RPMI7951 (cell line): ENCODE results near the gene PSMD12. TPM values are rescaled to one million over a fixed set of nuclear protein-coding genes. Genes with fewer than 3 reads are reported as not detected.
"Not testable (repeated sequence)": the region's sequence is repeated elsewhere in the genome, so short reads cannot be mapped to it uniquely, and the experiment has no call there.

Experiments
- DNase-seq: peaks from one replicate; pipeline ENCODE4 v3.0.0-alpha.2; 2012; ENCODE audit warnings: low read depth
- total RNA-seq: library from RNA; depleted of rRNA; stranded (reverse); fragments of >200 nt; shearing (Covaris generic); gene quantifications from 2 replicates; pipeline ENCODE4 v1.2.3, GENCODE V29; 2014

PSMD12 gene
- total RNA-seq, 1 experiment from 2014 or later = 24.8 TPM

DNA sequence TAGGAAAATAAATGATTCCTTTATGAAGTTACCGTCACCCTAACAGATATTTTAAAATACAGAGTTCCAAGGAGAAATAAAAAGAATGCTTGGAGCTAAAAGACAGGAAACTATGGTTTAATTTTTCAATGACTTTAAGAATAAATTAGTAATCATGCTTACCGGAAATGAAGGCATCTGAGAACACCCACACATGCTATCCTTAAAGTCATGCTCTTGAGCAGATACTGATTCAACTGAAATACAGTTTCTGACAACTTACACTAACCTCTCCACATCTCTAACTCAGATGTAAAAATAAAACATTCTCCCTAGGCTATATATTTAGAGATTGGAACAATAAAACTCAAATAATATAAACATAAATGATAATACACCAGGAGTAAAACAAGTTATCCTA is 7.8 kb downstream of the PSMD12 start:
- no peak for DNase-seq

GRCh38 chr17:67353929-67354574 is 12.3 kb downstream of the PSMD12 start:
- DNase-seq = no peak

GRCh38 chr17:67353161-67353560 is 13.2 kb downstream of the PSMD12 start:
- DNase-seq = no peak

DNA sequence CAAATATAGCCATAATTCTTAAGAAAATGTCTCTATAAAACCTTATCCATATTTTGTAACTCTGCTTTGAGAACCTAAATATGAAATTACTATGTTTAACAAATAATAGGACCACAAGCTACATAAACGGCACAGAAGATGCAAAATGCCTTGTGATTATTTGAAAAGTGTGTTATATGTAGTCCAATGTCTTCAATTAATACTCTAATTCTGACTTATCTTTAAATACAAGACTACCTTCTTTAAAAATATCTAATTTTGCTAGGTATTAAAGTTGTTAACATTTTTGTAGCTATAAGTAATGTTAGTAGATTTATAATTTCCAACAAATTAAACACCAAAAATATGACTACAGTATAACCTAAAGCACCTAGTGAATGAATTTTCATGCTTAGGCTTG is 17.0 kb downstream of the PSMD12 start:
- no peak for DNase-seq

DNA sequence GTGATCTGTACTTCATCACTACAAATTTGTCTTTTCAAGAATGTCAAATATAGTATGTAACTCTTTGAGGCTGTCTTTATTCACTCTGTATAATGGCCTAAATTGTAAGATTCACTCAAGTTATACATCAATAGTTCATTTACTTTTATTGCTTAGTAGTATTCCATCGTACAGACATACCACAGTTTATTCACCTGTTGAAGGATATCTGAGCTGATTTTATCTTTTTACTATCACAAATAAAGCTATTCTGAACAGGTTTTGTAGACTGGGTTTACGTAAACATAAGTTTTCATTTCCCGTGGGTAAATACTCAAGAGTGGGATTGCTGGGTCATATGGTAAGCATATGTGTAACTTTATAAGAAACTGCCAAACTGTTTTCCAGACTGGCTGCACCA is 18.6 kb downstream of the PSMD12 start:
- DNase-seq = no peak

DNA sequence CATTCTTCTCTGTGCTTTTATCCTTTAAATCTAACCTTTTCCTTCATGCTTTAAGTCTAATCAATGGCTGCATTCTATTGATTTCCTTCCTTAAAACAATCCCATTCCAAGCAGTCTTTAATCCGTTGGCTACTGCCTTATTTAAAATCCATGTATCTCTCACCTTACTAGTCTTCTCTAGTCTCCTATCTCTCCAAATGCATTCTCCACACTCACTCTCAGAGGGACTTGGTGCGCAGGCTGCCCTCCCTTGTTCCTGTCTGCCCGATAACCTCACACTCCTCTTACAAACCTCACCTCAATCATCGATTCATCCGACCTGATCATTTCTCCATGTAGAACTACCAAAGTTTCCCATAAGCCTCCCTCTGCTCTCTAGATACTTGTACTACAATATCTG is 23.1 kb downstream of the PSMD12 start:
- no peak for DNase-seq

GRCh38 chr17:67338353-67338752 is 28.0 kb downstream of the PSMD12 start:
- not testable (repeated sequence) for DNase-seq

DNA sequence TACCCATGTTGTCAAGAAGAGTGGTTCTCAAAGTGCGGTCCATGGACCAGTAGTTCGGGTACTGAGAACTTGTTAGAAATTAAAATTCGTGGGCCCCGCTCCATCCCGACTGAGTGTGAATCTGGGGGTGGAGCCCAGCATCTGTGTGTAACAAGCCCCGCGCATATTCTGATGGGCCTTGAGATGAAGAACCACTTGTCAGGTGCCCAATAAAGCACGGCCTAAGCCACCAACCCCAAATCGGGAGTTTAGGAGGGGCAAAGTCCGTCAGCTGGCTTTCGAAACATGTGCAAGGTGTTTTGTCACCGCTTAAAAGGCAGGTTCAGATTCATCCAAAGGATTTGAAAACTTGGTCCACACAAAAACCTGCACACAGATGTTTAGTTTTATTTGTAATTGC is 29.5 kb downstream of the PSMD12 start:
- no peak for DNase-seq

- DNase-seq = no peak
Observed at GRCh38 chr17:67335245-67335835, 31.0 kb downstream of the PSMD12 start.

DNA sequence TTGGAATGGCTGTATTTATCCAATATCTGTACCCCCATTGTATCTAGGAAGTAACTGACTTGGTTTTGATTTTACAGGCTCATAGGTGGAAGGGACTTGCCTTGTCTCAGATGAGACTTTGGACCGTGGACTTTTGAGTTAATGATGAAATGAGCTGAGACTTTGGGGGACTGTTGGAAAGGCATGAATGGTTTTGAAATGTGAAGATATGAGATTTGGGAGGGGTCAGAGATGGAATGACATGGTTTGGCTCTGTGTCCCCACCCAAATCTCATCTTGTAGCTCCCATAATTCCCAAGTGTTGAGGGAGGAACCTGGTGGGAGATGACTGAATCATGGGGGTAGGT is 34.2 kb downstream of the PSMD12 start:
- DNase-seq = not testable (repeated sequence)

DNA sequence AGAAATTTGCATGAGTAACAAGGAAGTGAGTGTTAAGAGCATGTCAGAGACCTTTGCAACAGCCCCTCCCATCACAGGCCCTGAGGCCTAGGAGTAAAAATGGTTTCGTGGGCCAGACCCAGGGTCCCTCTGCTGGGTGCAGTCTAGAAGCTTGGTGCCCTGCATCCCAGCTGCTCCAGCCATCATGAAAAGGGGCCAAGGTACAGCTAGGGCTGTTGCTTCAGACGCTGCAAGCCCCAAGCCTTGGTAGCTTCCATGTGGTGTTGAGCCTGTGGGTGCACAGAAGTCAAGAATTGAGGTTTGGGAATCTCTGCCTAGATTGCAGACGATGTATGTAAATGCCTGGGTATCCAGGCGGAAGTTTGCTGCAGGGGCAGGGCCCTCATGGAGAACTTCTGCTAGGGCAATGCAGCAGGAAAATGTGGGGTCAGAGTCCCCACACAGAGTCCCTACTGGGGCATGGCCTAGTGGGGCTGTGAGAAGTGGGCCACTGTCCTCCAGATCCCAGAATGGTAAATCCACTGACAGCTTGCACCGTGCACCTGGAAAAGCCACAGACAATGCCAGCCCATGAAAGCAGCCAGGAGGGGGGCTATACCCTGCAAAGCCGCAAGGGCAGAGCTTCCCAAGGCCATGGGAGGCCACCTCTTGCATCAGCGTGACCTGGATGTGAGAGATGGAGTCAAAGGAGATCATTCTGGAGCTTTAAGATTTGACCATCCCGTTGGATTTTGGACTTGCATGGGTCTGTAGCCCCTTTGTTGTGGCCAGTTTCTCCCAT is 34.8 kb downstream of the PSMD12 start:
- not testable (repeated sequence) for DNase-seq

DNA sequence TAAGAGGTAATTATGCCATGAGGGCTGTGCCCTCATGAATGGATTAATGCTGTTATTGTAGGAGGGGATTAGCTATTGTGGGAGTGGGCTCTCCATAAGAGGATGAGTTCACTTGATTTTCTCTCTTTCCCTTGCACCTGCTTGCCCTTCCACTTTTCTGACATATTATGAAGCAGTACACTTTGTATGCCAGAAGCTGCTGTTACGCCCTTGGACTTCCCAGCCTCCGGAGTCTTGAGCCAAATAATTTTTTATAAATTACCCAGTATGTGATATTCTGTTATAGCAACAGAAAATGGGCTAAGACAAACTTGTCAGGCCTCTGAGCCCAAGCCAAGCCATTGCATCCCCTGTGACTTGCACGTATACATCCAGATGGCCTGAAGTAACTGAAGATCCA is 38.4 kb downstream of the PSMD12 start:
- no peak for DNase-seq

GRCh38 chr17:67326959-67327745 is 39.2 kb downstream of the PSMD12 start:
- DNase-seq = not testable (repeated sequence)

GRCh38 chr17:67326440-67326839 is 39.9 kb downstream of the PSMD12 start:
- DNase-seq = no peak

DNA sequence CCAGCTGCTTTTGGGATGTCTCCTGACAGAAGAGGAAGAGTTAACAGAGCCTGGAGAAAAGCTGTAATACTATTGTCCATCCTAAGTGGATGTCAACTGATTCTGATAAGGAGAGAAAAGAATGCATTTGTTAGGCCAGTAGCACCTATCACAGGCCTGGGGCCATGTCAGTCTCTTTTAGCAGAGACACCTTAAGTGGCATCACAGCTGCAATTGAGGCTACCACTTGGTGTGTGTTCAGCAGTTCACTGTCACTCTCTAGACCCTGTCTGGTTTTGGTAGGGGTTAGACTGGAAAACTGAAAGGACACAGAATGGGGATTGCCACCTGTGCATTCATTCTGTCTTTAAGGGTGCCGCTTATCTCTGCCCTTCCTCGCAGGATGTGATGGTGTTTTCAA is 42.0 kb downstream of the PSMD12 start:
- no peak for DNase-seq

- no peak for DNase-seq
Observed at GRCh38 chr17:67323445-67323844, 42.9 kb downstream of the PSMD12 start.

- peak; percentile 16 for DNase-seq
Observed at GRCh38 chr17:67322042-67322787, 44.2 kb downstream of the PSMD12 start.

GRCh38 chr17:67321486-67321885 is 44.9 kb downstream of the PSMD12 start:
- not testable (repeated sequence) for DNase-seq

- no peak for DNase-seq
Observed at GRCh38 chr17:67316781-67317180, 49.6 kb downstream of the PSMD12 start.

DNA sequence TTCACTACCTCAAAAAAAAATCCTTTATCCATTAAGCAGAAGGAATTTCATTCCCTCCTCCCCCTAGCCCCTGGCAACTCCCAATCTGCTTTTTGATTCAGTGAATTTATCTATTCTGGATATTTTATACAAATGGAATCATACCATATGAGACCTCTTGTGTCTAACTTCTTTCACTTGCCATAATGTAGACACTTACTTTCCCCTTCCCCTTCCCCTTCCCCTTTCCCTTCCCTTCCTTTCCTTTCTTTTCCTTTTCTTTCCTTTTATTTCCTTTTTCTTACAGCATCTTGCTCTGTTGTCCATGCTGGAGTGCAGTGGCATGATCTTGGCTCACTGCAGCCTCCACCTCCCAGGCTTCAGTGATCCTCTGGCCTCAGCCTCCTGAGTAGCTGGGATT is 50.5 kb downstream of the PSMD12 start:
- DNase-seq = no peak

GRCh38 chr17:67312265-67312664 is 54.1 kb downstream of the PSMD12 start:
- no peak for DNase-seq

- DNase-seq = no peak
Observed at GRCh38 chr17:67311575-67311974, 54.8 kb downstream of the PSMD12 start.
